Measurements from ENCODE around the gene SHISAL2A.

The SHISAL2A gene

GRCh38 chr1:52632732-52633290 is at the start of gene SHISAL2A:
Gene SHISAL2A, plus strand, starts transcription at chr1:52633168. Its CDS starts 326 bp downstream, at chr1:52633494.
- Histone ChIP-seq H3K27me3 (ENCODE audit: control insufficient read depth, insufficient read depth, low read length) (peaks cover 55% of the 10 kb centered on the region), H3K9me3 (ENCODE audit: control insufficient read depth, insufficient read depth, low read length) (no peaks in the 10 kb centered on the region), H3K36me3 (ENCODE audit: control insufficient read depth, insufficient read depth, low read length) (no peaks in the 10 kb centered on the region), H3K9ac (ENCODE audit: low read depth, low read length) (peak within 1 kb of the TSS; percentile 50; the same call in 1 of the 2 replicates), H3K4me3 (ENCODE audit: low read depth, low read length) (peak within 1 kb of the TSS; percentile 51), H3K4me1 (ENCODE audit: control insufficient read depth, insufficient read depth, low read length) (peaks cover 3% of the 10 kb centered on the region; the same call in 1 of the 2 replicates), H3K27ac (ENCODE audit: low read depth, low read length) (no peak within 1 kb of the TSS)

GRCh38 chr1:52585474-52585873 is 47.5 kb upstream of the SHISAL2A start:
- Histone ChIP-seq H3K36me3 (ENCODE audit: control insufficient read depth, insufficient read depth, low read length) (no peaks in the 10 kb centered on the region), H3K4me1 (ENCODE audit: control insufficient read depth, insufficient read depth, low read length) (peaks cover 6% of the 10 kb centered on the region), H3K27ac (ENCODE audit: low read depth, low read length) (no peak overlapping the region), H3K9ac (ENCODE audit: low read depth, low read length) (no peak overlapping the region), H3K27me3 (ENCODE audit: control insufficient read depth, insufficient read depth, low read length) (no peaks in the 10 kb centered on the region), H3K9me3 (ENCODE audit: control insufficient read depth, insufficient read depth, low read length) (no peaks in the 10 kb centered on the region), H3K4me3 (ENCODE audit: low read depth, low read length) (no peak overlapping the region)

DNA sequence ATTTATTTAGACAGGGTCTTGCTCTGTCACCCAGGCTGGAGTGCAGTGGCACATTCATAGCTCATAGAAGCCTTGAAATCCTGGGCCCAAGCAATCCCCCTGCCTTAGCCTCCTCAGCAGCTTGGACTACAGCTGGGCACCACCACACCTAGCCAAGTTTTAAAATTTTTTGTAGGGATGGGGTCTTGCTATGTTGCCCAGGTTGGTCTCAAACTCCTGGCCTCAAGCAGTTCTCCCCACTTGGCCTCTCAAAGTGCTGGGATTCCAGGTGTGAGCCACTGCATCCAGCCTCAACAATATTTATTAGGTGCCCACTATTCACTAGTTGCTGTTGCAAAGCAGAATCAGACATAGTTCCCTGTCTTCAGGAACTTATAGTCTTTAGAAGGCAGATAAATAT is 44.9 kb upstream of the SHISAL2A start:
- H3K4me3 ChIP-seq (ENCODE audit: low read depth, low read length) = no peak overlapping the region
- H3K9ac ChIP-seq (ENCODE audit: low read depth, low read length) = no peak overlapping the region
- no peaks in the 10 kb centered on the region for H3K27me3 ChIP-seq (ENCODE audit: control insufficient read depth, insufficient read depth, low read length)
- H3K9me3 ChIP-seq (ENCODE audit: control insufficient read depth, insufficient read depth, low read length) = no peaks in the 10 kb centered on the region
- H3K27ac ChIP-seq (ENCODE audit: low read depth, low read length) = no peak overlapping the region
- peaks cover 6% of the 10 kb centered on the region for H3K4me1 ChIP-seq (ENCODE audit: control insufficient read depth, insufficient read depth, low read length)
- no peaks in the 10 kb centered on the region for H3K36me3 ChIP-seq (ENCODE audit: control insufficient read depth, insufficient read depth, low read length)

- H3K4me1 ChIP-seq (ENCODE audit: control insufficient read depth, insufficient read depth, low read length) = peaks cover 6% of the 10 kb centered on the region
- H3K9me3 ChIP-seq (ENCODE audit: control insufficient read depth, insufficient read depth, low read length) = no peaks in the 10 kb centered on the region
- H3K36me3 ChIP-seq (ENCODE audit: control insufficient read depth, insufficient read depth, low read length) = no peaks in the 10 kb centered on the region
- no peak overlapping the region for H3K9ac ChIP-seq (ENCODE audit: low read depth, low read length)
- no peak overlapping the region for H3K4me3 ChIP-seq (ENCODE audit: low read depth, low read length)
- no peaks in the 10 kb centered on the region for H3K27me3 ChIP-seq (ENCODE audit: control insufficient read depth, insufficient read depth, low read length)
- no peak overlapping the region for H3K27ac ChIP-seq (ENCODE audit: low read depth, low read length)
Measured at GRCh38 chr1:52588535-52588934, 44.4 kb upstream of the SHISAL2A start.

DNA sequence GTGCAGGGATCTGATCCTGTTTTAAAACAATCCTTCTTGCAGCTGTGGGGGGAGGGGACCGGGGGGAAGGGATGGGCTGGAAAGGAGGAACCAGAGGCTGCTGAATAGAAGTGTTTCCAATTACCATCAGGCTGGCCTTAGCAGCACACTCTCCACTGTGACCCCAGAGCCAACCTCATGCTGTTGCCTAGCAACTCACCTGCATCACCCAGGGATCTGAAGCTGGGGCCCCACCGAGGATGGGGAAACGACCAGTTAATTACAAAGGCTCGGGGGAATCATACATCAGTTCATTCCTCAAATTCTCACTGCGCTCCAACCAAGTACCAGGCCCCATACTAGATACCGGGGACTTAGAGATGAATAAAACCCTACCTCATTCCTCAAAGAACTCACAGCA is 42.7 kb upstream of the SHISAL2A start:
- peaks cover 6% of the 10 kb centered on the region for H3K4me1 ChIP-seq (ENCODE audit: control insufficient read depth, insufficient read depth, low read length)
- H3K9ac ChIP-seq (ENCODE audit: low read depth, low read length) = no peak overlapping the region
- no peaks in the 10 kb centered on the region for H3K9me3 ChIP-seq (ENCODE audit: control insufficient read depth, insufficient read depth, low read length)
- no peak overlapping the region for H3K4me3 ChIP-seq (ENCODE audit: low read depth, low read length)
- no peak overlapping the region for H3K27ac ChIP-seq (ENCODE audit: low read depth, low read length)
- no peaks in the 10 kb centered on the region for H3K36me3 ChIP-seq (ENCODE audit: control insufficient read depth, insufficient read depth, low read length)
- H3K27me3 ChIP-seq (ENCODE audit: control insufficient read depth, insufficient read depth, low read length) = no peaks in the 10 kb centered on the region

GRCh38 chr1:52592637-52593323 is 40.2 kb upstream of the SHISAL2A start:
- Histone ChIP-seq H3K9me3 (ENCODE audit: control insufficient read depth, insufficient read depth, low read length) (no peaks in the 10 kb centered on the region), H3K27ac (ENCODE audit: low read depth, low read length) (no peak overlapping the region), H3K4me3 (ENCODE audit: low read depth, low read length) (no peak overlapping the region), H3K27me3 (ENCODE audit: control insufficient read depth, insufficient read depth, low read length) (no peaks in the 10 kb centered on the region), H3K9ac (ENCODE audit: low read depth, low read length) (no peak overlapping the region), H3K36me3 (ENCODE audit: control insufficient read depth, insufficient read depth, low read length) (no peaks in the 10 kb centered on the region), H3K4me1 (ENCODE audit: control insufficient read depth, insufficient read depth, low read length) (peaks cover 6% of the 10 kb centered on the region)

GRCh38 chr1:52593495-52593894 is 39.5 kb upstream of the SHISAL2A start:
- Histone ChIP-seq H3K9me3 (ENCODE audit: control insufficient read depth, insufficient read depth, low read length) (no peaks in the 10 kb centered on the region), H3K36me3 (ENCODE audit: control insufficient read depth, insufficient read depth, low read length) (no peaks in the 10 kb centered on the region), H3K4me1 (ENCODE audit: control insufficient read depth, insufficient read depth, low read length) (peaks cover 6% of the 10 kb centered on the region), H3K4me3 (ENCODE audit: low read depth, low read length) (no peak overlapping the region), H3K27ac (ENCODE audit: low read depth, low read length) (no peak overlapping the region), H3K9ac (ENCODE audit: low read depth, low read length) (no peak overlapping the region), H3K27me3 (ENCODE audit: control insufficient read depth, insufficient read depth, low read length) (no peaks in the 10 kb centered on the region)

DNA sequence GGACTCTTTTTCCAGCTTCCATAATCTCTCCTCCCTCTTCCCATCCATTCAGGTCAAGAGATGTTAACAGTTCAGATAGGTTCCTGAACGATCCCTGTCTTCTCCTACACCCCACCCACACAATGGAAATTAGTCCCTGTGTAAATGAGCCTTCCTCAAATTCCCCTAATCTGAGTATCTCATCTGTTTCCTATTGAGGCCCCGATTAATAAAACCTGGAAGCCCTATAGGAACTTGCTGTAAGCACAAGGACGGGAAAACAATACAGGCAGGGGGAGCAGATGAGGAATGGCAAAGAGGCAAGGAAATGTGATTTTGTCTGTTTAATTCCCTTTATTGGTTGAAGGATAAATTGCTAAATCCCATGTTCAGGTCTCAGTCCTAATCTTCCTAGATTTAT is 37.9 kb upstream of the SHISAL2A start:
- Histone ChIP-seq H3K36me3 (ENCODE audit: control insufficient read depth, insufficient read depth, low read length) (no peaks in the 10 kb centered on the region), H3K4me1 (ENCODE audit: control insufficient read depth, insufficient read depth, low read length) (peaks cover under 1% of the 10 kb centered on the region; the same call in 1 of the 2 replicates)

GRCh38 chr1:52597912-52598311 is 35.1 kb upstream of the SHISAL2A start:
- H3K4me1 ChIP-seq (ENCODE audit: control insufficient read depth, insufficient read depth, low read length) = peaks cover 7% of the 10 kb centered on the region; the same call in 1 of the 2 replicates
- H3K9me3 ChIP-seq (ENCODE audit: control insufficient read depth, insufficient read depth, low read length) = no peaks in the 10 kb centered on the region
- H3K4me3 ChIP-seq (ENCODE audit: low read depth, low read length) = no peak overlapping the region
- H3K36me3 ChIP-seq (ENCODE audit: control insufficient read depth, insufficient read depth, low read length) = no peaks in the 10 kb centered on the region
- no peak overlapping the region for H3K9ac ChIP-seq (ENCODE audit: low read depth, low read length)
- H3K27me3 ChIP-seq (ENCODE audit: control insufficient read depth, insufficient read depth, low read length) = peaks cover 25% of the 10 kb centered on the region
- no peak overlapping the region for H3K27ac ChIP-seq (ENCODE audit: low read depth, low read length)

More for the DNA sequence above, 37.9 kb upstream of the SHISAL2A start:
- no peak overlapping the region for H3K4me3 ChIP-seq (ENCODE audit: low read depth, low read length)
- H3K9me3 ChIP-seq (ENCODE audit: control insufficient read depth, insufficient read depth, low read length) = no peaks in the 10 kb centered on the region
- H3K27ac ChIP-seq (ENCODE audit: low read depth, low read length) = no peak overlapping the region
- no peaks in the 10 kb centered on the region for H3K27me3 ChIP-seq (ENCODE audit: control insufficient read depth, insufficient read depth, low read length)
- H3K9ac ChIP-seq (ENCODE audit: low read depth, low read length) = no peak overlapping the region

- Histone ChIP-seq H3K36me3 (ENCODE audit: control insufficient read depth, insufficient read depth, low read length) (no peaks in the 10 kb centered on the region), H3K27me3 (ENCODE audit: control insufficient read depth, insufficient read depth, low read length) (peaks cover 34% of the 10 kb centered on the region), H3K27ac (ENCODE audit: low read depth, low read length) (no peak overlapping the region), H3K4me3 (ENCODE audit: low read depth, low read length) (no peak overlapping the region), H3K4me1 (ENCODE audit: control insufficient read depth, insufficient read depth, low read length) (peaks cover 8% of the 10 kb centered on the region; the same call in 1 of the 2 replicates), H3K9ac (ENCODE audit: low read depth, low read length) (no peak overlapping the region), H3K9me3 (ENCODE audit: control insufficient read depth, insufficient read depth, low read length) (no peaks in the 10 kb centered on the region)
Measured at GRCh38 chr1:52598729-52599128, 34.2 kb upstream of the SHISAL2A start.

- Histone ChIP-seq H3K4me1 (ENCODE audit: control insufficient read depth, insufficient read depth, low read length) (peaks cover 8% of the 10 kb centered on the region; the same call in 1 of the 2 replicates), H3K36me3 (ENCODE audit: control insufficient read depth, insufficient read depth, low read length) (no peaks in the 10 kb centered on the region), H3K9me3 (ENCODE audit: control insufficient read depth, insufficient read depth, low read length) (no peaks in the 10 kb centered on the region), H3K9ac (ENCODE audit: low read depth, low read length) (no peak overlapping the region), H3K27me3 (ENCODE audit: control insufficient read depth, insufficient read depth, low read length) (peaks cover 39% of the 10 kb centered on the region), H3K27ac (ENCODE audit: low read depth, low read length) (no peak overlapping the region), H3K4me3 (ENCODE audit: low read depth, low read length) (no peak overlapping the region)
Measured at GRCh38 chr1:52599236-52599635, 33.7 kb upstream of the SHISAL2A start.
